Stimulated activated naive CD8-positive, alpha-beta T cell treated with anti-CD3 and anti-CD28 coated beads, Interleukin-15, amount 100 ng/mL, for 72 hours (primary cell): Measurements from ENCODE around the gene ANTKMT.

Source experiments
- ATAC-seq: fragments of 150-1000 bp; cut with Tn5 transposase; 2 replicates; pipeline ENCODE4 v1.10.0; 2021; ENCODE audit warnings: mild to moderate bottlenecking, moderate library complexity
- DNase-seq, 2 donors: peaks; one replicate each; pipeline ENCODE4 v3.0.0; 2021 to 2022
- H3K27ac Mint-ChIP-seq, 2 donors: one replicate each; pipeline ENCODE4 v1.8.0; 2022; ENCODE audit warnings: mild to moderate bottlenecking in 2 of 2, mixed read lengths in 2 of 2, moderate library complexity in 2 of 2
- H3K27me3 Mint-ChIP-seq: one replicate; pipeline ENCODE4 v1.8.0; 2022; ENCODE audit warnings: mixed read lengths
- H3K4me1 Mint-ChIP-seq: one replicate; pipeline ENCODE4 v1.8.0; 2022; ENCODE audit warnings: mild to moderate bottlenecking, mixed read lengths
- H3K4me3 Mint-ChIP-seq, 2 donors: one replicate each; pipeline ENCODE4 v1.8.0; 2022; ENCODE audit warnings: mild to moderate bottlenecking in 2 of 2, mixed read lengths in 2 of 2, moderate library complexity in 1 of 2
- H3K9me3 Mint-ChIP-seq, 2 donors: one replicate each; pipeline ENCODE4 v1.8.0; 2022; ENCODE audit warnings: mixed read lengths in 2 of 2

Gene ANTKMT

GRCh38 chr16:724188-725040 lies 3.5 kb downstream of the ANTKMT start:
- H3K27me3 Mint-ChIP-seq: no peaks in the 10 kb centered on the region
- DNase-seq (no peak), ATAC-seq (no peak)
- H3K27ac Mint-ChIP-seq: peak overlapping the region in 1 of 2 donors; percentile 63
- H3K4me3 Mint-ChIP-seq: no peak overlapping the region
- peaks cover 57% of the 10 kb centered on the region for H3K4me1 Mint-ChIP-seq
- H3K9me3 Mint-ChIP-seq: no peaks in the 10 kb centered on the region

DNA sequence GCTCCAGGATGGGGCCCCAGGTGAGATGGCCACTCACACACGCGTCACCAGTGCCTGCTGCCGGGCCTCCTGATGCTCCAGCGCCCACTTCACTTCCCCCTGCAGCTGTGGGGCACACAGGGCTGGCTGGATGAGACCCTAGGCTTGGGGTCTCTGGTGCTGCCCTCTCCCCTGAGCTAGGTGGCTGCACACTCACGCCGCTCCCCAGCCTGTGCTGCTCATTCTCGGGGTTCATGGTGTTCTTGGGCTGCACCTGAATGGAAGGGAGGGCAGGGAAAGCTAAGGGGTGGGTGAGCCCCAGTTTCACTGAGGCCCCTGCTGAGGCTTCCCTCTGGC lies 4.1 kb downstream of the ANTKMT start:
- no peak for DNase-seq
- ATAC-seq: no peak
- Mint-ChIP-seq H3K4me1 (peaks cover 52% of the 10 kb centered on the region), H3K4me3 (no peak overlapping the region), H3K9me3 (no peaks in the 10 kb centered on the region), H3K27me3 (no peaks in the 10 kb centered on the region), H3K27ac (no peak overlapping the region)

- H3K4me3 Mint-ChIP-seq: peak overlapping the region in 1 of 2 donors; percentile 88
- H3K9me3 Mint-ChIP-seq: no peaks in the 10 kb centered on the region
- ATAC-seq (no peak), DNase-seq (no peak)
- H3K27ac Mint-ChIP-seq: peak overlapping the region in 1 of 2 donors; percentile 95
- H3K4me1 Mint-ChIP-seq: peaks cover 47% of the 10 kb centered on the region
- no peaks in the 10 kb centered on the region for H3K27me3 Mint-ChIP-seq
Observed at GRCh38 chr16:725463-726187, 4.7 kb downstream of the ANTKMT start.

DNA sequence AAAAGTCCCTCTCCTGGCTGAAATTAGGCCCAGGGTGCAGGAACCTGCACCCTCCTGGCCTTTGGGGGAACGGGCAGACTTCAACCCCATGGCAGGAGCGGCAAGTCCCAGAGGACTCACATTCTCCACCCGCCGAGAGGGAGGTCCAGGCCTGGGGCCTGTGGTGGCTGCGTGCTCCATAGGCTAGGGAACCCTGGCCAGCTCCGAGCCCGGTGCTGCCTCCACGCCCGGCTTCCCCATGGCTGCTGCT lies 5.2 kb downstream of the ANTKMT start:
- Mint-ChIP-seq H3K9me3 (no peaks in the 10 kb centered on the region), H3K4me3 (peak overlapping the region in 1 of 2 donors; percentile 88), H3K27ac (peak overlapping the region in 1 of 2 donors; percentile 95), H3K27me3 (no peaks in the 10 kb centered on the region), H3K4me1 (peaks cover 47% of the 10 kb centered on the region)
- ATAC-seq (no peak), DNase-seq (no peak)

DNA sequence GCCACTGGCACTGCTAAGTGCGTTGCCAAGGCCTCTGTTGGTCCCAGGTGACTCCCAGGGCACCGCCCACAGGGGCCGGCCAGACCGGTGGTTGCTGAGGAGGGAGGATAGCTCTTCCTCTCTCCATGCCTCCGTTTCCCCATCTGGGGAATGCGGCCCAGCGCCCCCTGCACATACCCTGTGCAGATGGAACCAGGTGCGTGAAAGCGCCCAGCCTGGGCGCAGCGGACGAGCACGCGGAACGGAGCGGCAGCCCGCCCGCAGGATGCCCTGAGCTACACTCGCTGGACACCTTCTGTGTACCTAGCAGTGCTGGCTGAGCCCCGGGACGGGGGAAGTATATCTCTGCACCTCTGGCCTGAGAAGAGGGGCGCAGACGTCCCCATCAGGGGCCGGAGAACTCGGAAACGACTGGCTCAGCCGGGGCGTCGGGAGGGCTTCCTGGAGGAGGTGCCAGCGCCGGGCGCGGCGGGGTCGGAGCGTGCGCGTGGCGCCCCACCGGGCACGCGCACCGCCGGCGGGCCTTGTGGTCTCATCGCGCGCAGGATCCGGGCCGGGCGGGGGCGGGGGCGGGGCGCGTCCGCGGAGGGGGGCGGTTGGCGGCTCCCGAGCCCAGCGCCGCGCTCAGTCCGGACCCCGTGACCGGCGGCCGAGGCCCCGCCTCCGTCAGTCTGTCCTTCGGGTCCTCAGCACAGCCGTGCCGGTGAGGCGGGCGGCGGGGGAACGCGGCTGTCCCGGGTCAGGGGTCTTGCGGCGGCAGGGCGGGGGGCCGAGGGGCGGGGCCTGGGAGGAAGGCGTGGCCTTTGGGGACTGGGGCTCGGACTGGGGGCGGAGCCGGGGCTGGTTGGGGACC lies 5.7 kb downstream of the ANTKMT start, which contains the start of the genes CCDC78 and HAGHL:
Gene CCDC78 (minus strand): TSS at position 6 of the 853 bp plus-strand sequence. CDS start 76 bp downstream, outside the sequence.
Gene HAGHL (plus strand): TSS at position 669 of the 853 bp plus-strand sequence. CDS start 404 bp downstream, outside the sequence.
- H3K27ac Mint-ChIP-seq: peak within 1 kb of the TSS; percentile 57 to 95
- no peaks in the 10 kb centered on the region for H3K9me3 Mint-ChIP-seq
- H3K4me3 Mint-ChIP-seq: peak within 1 kb of the TSS; percentile 70 to 88
- ATAC-seq (peak; percentile 34), DNase-seq (peak; percentile 52 to 60)
- no peaks in the 10 kb centered on the region for H3K27me3 Mint-ChIP-seq
- H3K4me1 Mint-ChIP-seq: peaks cover 46% of the 10 kb centered on the region

GRCh38 chr16:727291-727977 lies 6.5 kb downstream of the ANTKMT start:
- H3K9me3 Mint-ChIP-seq: no peaks in the 10 kb centered on the region
- no peaks in the 10 kb centered on the region for H3K27me3 Mint-ChIP-seq
- ATAC-seq (peak; percentile 33), DNase-seq (peak in 1 of 2 donors; percentile 48)
- H3K4me1 Mint-ChIP-seq: peaks cover 39% of the 10 kb centered on the region
- peak overlapping the region in 1 of 2 donors; percentile 57 for H3K27ac Mint-ChIP-seq
- H3K4me3 Mint-ChIP-seq: peak overlapping the region; percentile 47 to 72

DNA sequence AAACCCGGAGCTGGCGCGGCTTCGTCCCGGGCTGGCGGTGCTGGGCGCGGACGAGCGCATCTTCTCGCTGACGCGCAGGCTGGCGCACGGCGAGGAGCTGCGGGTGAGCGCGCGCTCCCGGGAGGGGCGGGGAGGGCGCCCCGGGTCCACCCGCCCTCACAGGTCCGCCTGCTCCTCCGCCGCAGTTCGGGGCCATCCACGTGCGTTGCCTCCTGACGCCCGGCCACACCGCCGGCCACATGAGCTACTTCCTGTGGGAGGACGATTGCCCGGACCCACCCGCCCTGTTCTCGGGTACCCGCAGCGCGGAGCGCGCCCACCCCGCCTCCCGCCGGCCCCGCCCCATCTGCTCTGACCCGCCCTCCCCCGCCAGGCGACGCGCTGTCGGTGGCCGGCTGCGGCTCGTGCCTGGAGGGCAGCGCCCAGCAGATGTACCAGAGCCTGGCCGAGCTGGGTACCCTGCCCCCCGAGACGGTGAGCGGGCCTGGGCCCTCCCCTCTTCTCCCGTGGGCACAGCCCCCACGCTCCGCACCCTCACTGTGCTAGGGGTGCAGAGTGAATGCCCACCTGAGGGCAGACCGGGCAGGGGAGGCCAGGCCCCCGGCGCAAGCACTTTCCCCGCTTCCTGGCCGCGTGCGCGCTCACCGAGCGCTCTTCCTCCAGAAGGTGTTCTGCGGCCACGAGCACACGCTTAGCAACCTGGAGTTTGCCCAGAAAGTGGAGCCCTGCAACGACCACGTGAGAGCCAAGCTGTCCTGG lies 7.4 kb downstream of the ANTKMT start:
- Mint-ChIP-seq H3K4me3 (peak overlapping the region; percentile 72 to 82), H3K27me3 (no peaks in the 10 kb centered on the region), H3K27ac (peak overlapping the region in 1 of 2 donors; percentile 83), H3K9me3 (no peaks in the 10 kb centered on the region), H3K4me1 (peaks cover 30% of the 10 kb centered on the region)
- ATAC-seq: peak; percentile 73
- DNase-seq: peak; percentile 69 to 71

DNA sequence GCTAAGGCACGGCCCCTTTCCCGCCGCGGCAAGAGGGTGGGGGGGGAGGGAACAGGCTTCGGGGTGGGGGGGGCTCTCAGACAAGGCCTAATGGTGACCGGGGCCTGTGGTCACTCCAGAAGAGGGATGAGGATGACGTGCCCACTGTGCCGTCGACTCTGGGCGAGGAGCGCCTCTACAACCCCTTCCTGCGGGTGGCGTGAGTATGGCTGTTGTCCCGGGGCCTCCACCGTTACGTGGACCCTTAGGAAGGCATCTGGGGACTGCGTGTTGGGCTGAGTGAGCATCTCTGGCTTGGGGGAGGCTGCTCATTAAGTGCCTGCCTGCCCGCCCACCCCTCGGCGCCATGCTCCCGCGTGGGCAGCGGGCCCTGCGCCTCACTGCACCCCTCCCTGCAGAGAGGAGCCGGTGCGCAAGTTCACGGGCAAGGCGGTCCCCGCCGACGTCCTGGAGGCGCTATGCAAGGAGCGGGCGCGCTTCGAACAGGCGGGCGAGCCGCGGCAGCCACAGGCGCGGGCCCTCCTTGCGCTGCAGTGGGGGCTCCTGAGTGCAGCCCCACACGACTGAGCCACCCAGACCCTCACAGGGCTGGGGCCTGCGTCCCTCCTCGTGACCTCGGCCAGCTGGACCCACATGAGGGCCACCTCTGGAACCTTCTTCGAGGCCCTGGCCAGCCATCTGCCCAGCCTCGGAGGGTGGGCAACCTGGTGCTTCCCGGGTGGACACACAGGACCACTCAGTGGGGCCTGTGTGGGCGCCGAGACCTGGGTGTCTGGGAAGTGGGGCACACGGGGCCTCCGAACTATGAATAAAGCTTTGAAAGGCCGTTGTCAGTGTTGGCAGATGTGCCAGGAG lies 8.2 kb downstream of the ANTKMT start:
- DNase-seq (no peak), ATAC-seq (no peak)
- peaks cover 25% of the 10 kb centered on the region for H3K4me1 Mint-ChIP-seq
- no peaks in the 10 kb centered on the region for H3K27me3 Mint-ChIP-seq
- H3K4me3 Mint-ChIP-seq: peak overlapping the region; percentile 72 to 82
- peak overlapping the region in 1 of 2 donors; percentile 83 for H3K27ac Mint-ChIP-seq
- no peaks in the 10 kb centered on the region for H3K9me3 Mint-ChIP-seq

- Mint-ChIP-seq H3K4me3 (peak overlapping the region in 1 of 2 donors; percentile 31), H3K27ac (peak overlapping the region in 1 of 2 donors; percentile 48), H3K9me3 (no peaks in the 10 kb centered on the region), H3K4me1 (peaks cover 24% of the 10 kb centered on the region), H3K27me3 (no peaks in the 10 kb centered on the region)
- DNase-seq: no peak
- no peak for ATAC-seq
Observed at GRCh38 chr16:729768-730665, 9.1 kb downstream of the ANTKMT start.

- Mint-ChIP-seq H3K4me1 (peaks cover 24% of the 10 kb centered on the region), H3K27ac (peak overlapping the region in 1 of 2 donors; percentile 63), H3K4me3 (no peak overlapping the region), H3K9me3 (no peaks in the 10 kb centered on the region), H3K27me3 (no peaks in the 10 kb centered on the region)
- ATAC-seq (no peak), DNase-seq (no peak)
Observed at GRCh38 chr16:730666-731509, 9.9 kb downstream of the ANTKMT start.

GRCh38 chr16:732332-732731 lies 11.4 kb downstream of the ANTKMT start:
- DNase-seq (no peak), ATAC-seq (no peak)
- H3K4me3 Mint-ChIP-seq: no peak overlapping the region
- no peak overlapping the region for H3K27ac Mint-ChIP-seq
- H3K9me3 Mint-ChIP-seq: no peaks in the 10 kb centered on the region
- no peaks in the 10 kb centered on the region for H3K27me3 Mint-ChIP-seq
- H3K4me1 Mint-ChIP-seq: peaks cover 28% of the 10 kb centered on the region

- H3K9me3 Mint-ChIP-seq: no peaks in the 10 kb centered on the region
- H3K27me3 Mint-ChIP-seq: no peaks in the 10 kb centered on the region
- H3K4me1 Mint-ChIP-seq: peaks cover 33% of the 10 kb centered on the region
- H3K4me3 Mint-ChIP-seq: no peak overlapping the region
- ATAC-seq (no peak), DNase-seq (no peak)
- peak overlapping the region in 1 of 2 donors; percentile 30 for H3K27ac Mint-ChIP-seq
Observed at GRCh38 chr16:732936-733335, 12.0 kb downstream of the ANTKMT start.
